22Rv1 (cell line): ENCODE data around the gene CRB1.

Experiments used
- H3K27ac ChIP-seq: fragments of 450-650 bp; 2 replicates; pipeline ENCODE4 v1.5.1; 2017
- ZFX ChIP-seq: fragments of 450-650 bp; IDR thresholded peaks from 2 replicates; pipeline ENCODE4 v1.6.1; 2017; ENCODE audit warnings: antibody characterized with exemption, borderline replicate concordance
- TF ChIP-seq, protein P1 (sequence below): fragments of 450-650 bp; IDR thresholded peaks from 2 replicates; pipeline ENCODE4 v1.5.1; 2017; ENCODE audit warnings: mild to moderate bottlenecking

The CRB1 gene

DNA sequence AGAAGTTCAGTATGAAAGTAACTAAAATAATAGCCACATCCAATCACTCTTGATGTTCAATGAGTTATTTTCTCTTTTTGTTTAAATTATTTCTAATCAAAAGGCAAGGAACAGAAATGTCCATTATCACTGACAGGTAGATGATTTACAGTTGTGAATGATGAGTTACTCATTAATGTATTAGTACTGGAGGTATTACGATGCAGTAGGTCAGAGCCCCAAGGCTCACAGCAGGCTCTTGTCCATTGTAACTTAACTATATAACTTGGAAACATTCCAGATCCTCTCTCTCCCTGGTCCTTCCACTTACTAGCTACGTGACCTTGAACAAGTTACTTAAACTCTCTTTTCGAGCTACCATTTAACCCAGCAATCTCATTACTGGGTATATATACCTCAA, 39.5 kb downstream of the CRB1 start:
- no peak overlapping the region for H3K27ac ChIP-seq
- no peak for TF ChIP-seq ZFX
- TF ChIP-seq, protein P1, sequence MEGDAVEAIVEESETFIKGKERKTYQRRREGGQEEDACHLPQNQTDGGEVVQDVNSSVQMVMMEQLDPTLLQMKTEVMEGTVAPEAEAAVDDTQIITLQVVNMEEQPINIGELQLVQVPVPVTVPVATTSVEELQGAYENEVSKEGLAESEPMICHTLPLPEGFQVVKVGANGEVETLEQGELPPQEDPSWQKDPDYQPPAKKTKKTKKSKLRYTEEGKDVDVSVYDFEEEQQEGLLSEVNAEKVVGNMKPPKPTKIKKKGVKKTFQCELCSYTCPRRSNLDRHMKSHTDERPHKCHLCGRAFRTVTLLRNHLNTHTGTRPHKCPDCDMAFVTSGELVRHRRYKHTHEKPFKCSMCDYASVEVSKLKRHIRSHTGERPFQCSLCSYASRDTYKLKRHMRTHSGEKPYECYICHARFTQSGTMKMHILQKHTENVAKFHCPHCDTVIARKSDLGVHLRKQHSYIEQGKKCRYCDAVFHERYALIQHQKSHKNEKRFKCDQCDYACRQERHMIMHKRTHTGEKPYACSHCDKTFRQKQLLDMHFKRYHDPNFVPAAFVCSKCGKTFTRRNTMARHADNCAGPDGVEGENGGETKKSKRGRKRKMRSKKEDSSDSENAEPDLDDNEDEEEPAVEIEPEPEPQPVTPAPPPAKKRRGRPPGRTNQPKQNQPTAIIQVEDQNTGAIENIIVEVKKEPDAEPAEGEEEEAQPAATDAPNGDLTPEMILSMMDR = no peak

DNA sequence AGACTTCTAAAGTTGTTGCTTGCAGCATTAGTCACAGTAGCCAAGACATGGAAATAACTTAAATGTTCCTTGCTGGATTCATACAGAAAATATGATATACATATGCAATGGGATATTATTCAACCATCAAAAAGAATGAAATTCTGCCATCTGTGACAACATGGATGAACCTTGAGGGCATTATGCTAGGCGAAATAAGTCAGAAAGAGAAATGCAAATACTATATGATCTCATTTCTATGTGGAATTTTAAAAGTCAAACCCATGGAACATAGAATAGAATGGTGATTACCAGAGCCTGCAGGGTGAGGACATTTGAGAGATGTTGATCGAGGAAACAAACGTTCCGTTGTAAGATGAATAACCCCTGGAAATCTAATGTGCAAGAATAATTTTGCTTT, 43.0 kb downstream of the CRB1 start:
- TF ChIP-seq, protein P1 = no peak
- no peak for TF ChIP-seq ZFX
- H3K27ac ChIP-seq = no peak overlapping the region

DNA sequence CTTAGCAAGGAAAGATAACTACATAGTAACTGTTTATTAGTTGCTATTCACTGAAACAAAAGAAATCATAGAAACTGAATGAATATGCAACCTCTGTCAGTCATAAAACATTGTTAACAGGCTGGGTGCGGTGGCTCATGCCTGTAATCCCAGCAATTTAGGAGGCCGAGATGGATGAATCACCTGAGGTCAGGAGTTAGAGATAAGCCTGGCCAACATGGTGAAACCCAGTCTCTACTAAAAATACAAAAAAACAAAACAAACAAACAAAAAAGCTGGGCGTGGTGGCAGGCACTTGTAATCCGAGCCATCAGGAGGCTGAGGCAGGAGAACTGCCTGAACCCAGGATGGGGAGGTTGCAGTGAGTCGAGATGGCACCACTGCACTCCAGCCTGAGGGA, 44.1 kb downstream of the CRB1 start:
- TF ChIP-seq, protein P1 = no peak
- TF ChIP-seq ZFX = no peak
- no peak overlapping the region for H3K27ac ChIP-seq

DNA sequence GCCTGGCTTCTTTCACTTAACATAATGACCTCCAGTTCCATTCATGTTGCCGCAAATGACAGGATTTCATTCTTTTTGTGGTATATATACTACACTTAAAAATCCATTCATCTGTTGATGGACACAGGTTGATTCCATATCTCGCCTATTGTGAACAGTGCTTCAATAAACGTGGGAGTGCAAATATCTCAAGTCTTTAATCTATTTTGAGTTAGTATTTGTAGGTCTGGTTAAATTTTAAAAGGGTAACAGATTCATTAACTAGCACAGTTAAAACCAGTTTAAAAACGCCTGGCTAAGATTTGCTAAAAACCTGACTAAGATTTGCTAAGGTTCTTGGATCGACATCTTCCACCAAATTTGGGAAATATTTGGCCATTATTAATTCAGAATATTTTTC, 45.7 kb downstream of the CRB1 start:
- no peak overlapping the region for H3K27ac ChIP-seq
- no peak for TF ChIP-seq ZFX
- TF ChIP-seq, protein P1 = no peak

DNA sequence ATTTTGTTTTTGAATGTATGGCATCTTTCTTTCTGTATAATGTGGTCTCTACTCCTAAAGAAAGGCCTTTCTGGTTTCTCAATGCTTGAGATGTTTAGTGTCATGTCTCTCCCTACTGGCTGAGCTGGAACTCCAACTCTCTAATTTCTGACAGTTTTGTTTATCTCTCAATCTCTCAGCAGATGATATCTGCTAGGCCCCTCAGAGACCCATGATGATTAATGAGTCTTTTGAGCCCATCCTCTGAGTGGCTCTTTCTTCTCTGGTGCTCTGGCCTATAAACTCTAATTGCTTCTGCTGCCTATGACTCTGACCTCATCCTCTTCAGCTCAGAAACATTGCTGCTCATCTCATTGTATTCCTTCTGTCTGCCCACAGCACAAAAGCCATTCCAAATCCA, 46.6 kb downstream of the CRB1 start:
- no peak overlapping the region for H3K27ac ChIP-seq
- TF ChIP-seq, protein P1 = no peak
- TF ChIP-seq ZFX = no peak

DNA sequence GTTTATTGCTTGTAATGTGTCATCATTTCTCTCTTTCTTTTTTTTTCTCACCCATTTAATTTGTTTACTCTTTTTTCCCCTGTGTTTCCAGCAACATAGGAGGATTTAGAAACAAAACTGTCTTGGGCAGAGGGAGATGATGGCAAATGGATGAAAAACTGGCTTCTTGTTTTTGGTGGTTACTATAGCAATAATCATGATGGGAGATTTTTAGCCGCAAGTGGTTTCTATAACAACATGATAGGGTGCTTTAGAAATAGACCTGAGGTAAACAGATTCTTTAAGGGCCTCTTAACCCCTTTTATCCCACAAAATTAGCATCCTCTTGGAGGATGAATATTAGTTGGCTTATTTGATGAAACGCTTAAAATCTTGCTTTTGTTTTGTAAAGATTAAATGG, 51.6 kb downstream of the CRB1 start:
- TF ChIP-seq, protein P1 = no peak
- TF ChIP-seq ZFX = no peak
- no peak overlapping the region for H3K27ac ChIP-seq

DNA sequence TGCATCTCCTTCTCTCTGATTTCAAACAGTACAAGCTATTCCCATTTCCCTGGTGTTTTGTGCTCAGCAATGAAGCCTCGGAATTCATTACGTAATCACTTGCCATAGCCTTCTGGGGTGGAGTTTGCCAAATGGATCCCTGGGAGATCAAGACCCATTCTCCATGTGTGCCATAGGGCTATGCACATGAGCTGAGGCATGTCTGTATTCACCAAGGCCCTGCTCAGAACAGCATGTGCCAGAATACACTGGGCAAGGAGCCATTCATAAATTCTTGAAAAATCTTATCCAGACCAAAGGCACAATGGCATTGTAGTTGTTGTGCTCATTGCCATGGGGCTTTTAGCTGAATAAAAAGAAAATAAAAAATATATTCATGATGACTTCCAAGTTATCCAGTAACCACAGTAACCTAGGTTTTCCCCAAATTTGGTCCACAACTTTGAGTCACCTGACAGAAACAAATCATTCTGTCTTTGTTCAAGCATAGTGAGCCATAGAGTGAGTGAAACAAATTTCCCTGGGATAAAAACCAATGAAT, 53.0 kb downstream of the CRB1 start:
- no peak for TF ChIP-seq ZFX
- TF ChIP-seq, protein P1 = no peak
- no peak overlapping the region for H3K27ac ChIP-seq
